HG02571 (cell line): ENCODE results near the gene LRRC47.

Experiments
- ATAC-seq: cut with Tn5 transposase; IDR thresholded peaks from one replicate; pipeline ENCODE4 v1.9.1; 2021; ENCODE audit warnings: mild to moderate bottlenecking, moderate library complexity; ENCODE audit not compliant: unreplicated experiment

Gene LRRC47

GRCh38 chr1:3787349-3787715, 9.0 kb downstream of the LRRC47 start:
- no peak for ATAC-seq

GRCh38 chr1:3786468-3787348, 9.6 kb downstream of the LRRC47 start:
- no peak for ATAC-seq

- ATAC-seq: no peak
Measured at GRCh38 chr1:3785456-3786157, 10.7 kb downstream of the LRRC47 start.

DNA sequence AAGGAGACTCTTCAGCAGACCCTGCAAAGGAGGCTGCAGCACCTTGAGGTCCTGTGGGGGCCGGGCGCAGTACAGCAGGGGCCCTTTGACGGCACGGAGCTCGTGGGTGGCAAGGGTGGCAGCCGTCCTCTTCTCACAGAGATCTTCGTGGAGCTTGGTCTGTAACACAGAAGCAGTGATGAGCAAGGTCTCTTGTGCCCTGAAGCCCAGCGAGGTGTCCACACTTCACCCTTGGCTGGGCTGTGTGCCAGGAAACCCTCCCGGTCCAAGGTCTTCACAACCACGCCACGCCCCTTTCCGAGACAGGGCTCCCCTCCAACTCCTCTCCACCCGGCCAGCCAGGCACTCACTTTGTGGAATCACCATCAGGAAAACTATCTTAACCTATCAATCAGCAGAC, 11.3 kb downstream of the LRRC47 start:
- ATAC-seq: no peak

DNA sequence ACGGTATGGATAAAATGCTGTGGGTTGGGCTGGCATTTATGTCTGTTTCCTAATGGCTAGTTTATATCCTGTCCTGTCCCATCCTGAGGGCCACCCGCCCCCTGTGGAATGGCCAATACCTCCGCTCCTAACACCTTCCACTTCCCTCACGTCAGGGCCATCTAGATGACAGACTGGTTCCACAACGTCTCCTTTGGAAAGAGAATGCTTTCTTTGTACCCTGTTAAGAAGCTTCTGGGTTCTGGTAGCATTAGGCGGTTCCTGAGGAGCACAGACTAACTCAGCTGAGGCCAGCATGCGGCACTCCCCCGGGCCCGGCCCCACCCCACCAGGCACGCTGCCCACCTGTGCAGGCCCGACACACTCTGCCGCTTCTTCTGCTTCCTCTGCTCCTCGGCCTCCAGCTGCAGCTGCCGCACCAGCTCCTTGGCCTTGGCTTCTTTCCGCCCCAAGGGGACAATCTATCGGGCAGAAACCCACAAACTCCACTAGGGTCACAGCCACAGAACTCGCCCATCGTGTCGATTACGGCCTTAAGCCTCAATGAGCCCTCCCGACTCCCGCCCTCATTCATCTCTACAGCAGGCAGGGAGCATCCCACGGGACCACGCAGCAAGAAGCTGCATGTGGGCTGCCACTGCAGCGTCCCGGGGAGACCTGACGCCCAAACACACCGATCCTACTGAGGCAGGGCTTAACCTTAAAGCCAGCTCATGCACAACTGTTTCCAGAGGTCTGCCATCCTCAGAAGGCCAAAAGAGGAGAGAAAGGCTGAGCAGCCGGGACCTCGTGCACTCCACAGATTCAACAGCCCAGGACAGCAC, 12.4 kb downstream of the LRRC47 start:
- ATAC-seq: no peak

- ATAC-seq: no peak
Measured at GRCh38 chr1:3780901-3781300, 15.4 kb downstream of the LRRC47 start.

GRCh38 chr1:3779912-3780416, 16.3 kb downstream of the LRRC47 start:
- ATAC-seq: no peak

DNA sequence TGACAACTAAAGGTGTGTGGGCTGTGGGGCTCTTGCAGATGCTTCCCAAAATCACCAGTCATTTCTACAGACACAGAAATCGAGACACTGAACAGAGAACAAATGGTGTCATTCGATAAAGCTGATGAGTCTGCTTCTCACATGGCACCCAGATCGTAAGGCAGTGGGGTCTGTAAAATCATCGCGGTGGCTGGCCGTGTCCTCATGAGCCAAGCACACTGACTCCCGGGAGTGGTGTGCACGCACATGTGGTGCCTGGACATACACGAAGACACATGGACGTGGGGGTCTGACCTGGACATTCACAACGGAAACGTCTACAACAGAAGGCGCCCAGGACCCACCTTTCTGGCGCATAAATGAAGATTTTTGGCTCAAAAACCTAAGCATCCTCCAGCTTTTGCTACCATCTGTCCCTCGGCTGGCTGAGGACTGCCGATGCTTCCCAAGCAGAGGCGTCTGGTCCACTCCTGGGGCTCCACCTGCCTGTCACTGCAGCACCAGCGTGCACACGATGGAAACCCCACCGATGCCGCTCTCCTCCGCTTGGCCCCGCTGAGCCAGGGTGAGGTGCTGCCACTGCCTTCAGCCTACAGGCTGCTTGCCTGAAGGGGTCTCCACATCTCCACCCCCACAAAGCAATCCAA, 16.9 kb downstream of the LRRC47 start:
- no peak for ATAC-seq

DNA sequence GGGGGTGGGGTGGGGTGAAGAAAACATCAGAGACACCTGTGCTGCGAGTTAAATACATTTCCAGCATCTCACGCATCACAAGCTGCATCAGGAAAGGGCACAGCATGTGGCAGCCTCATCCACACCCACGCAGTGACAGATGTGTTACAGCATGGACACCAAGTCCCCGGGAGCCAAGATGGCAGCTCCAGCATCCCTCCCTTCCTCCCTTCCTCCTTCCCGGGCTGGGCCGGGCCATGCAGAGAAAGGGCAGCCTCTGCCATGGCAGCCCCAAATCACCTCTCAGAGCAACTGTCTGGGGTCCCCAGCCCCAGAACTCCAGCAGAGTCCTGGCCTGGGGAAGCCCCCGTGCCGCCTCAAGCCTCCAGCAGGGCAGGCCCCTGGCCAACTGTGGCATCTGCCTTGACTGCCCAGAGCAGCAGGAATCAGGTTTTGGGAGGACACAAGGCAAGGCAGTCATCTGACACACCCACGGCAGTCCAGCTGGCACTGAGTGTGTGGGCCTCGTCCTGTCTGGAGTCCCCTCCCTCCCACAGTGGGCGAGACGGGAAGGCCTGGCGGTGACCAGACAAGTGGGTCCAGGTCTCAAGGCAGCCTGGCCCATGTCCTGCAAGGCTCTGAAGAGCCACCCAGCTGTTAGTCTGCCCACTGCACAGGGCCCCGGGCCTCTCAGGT, 17.6 kb downstream of the LRRC47 start:
- ATAC-seq: no peak

DNA sequence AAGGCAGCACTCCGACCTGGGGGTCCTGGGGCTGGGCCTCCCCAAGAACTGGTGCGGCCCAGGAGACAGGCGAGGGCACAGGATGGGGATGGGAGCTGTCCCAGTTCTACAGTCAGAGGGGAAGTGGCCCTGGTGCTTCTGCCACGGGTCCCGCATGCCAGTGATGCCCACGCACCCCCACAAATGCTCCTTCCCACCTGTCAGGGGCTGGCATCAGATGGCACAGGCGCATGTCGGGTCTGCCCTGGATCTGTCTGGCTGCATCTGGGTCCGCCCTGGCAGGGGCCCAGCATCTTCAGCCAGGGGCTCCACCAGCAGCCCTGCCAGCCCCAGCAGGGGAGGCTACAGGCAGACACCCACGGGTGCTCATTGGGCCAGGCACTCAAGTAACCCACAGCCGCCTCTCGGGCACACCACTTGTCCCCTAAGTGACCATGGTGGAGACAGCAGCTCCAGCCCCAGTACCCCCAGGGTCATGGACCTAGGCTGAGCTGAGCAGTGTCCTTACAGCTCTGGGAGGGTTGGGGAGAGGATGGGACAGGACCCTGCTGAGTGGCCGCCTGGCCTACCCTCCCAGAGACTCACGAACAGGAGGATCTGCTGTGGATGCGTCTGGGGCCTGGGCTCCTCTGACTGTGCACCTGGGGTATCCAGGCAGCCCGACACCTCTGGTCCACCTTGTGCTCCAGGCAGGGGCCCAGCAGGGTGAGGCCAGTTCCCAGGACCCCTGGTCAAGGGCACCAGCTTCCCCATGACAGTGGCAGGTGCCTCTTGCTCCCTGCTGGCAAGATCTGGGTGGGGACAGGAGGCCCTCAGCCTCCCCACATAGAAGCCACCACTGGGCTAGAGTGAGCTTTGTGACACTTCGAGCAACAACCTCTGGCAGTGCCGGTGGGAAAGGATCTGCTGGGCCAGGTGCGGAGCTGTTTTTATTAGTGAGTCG, 18.4 kb downstream of the LRRC47 start:
- no peak for ATAC-seq

GRCh38 chr1:3777078-3777547, 19.2 kb downstream of the LRRC47 start:
- no peak for ATAC-seq

DNA sequence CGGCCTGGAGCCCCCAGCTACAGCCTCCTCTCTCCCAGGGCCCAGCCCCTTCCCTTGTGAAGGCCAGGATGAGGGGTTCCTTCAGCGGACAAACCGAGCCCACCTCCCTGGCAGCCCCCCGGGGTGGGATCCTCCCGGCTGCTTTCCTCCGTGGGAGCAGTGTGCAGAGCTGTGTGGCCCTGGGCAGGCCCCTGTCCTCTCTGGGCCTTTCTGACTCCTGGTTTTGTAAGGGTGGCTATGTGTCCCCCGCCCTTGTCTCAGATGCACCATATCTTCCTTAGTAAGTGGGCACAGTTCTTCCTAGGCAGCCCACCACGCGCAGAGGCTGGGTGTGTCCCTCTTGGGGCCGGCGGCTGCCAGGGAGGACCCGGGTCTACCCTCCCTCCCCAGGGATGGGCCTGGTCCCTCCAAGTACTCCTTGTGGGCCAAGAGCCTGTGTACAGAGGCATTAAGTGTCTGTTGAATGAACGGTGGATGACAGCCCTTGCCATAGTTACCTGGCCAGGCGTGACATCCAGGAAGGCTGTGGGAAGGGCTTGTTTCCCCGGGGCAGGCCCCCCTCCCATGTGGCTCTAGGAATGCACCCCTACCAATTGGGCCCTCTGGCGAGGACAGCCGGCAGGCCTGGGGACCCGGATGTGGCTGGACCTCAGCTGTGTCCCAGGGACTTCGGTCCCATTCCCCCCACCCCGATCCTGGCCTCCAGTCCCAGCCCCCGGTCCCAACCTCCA, 19.9 kb downstream of the LRRC47 start:
- no peak for ATAC-seq

DNA sequence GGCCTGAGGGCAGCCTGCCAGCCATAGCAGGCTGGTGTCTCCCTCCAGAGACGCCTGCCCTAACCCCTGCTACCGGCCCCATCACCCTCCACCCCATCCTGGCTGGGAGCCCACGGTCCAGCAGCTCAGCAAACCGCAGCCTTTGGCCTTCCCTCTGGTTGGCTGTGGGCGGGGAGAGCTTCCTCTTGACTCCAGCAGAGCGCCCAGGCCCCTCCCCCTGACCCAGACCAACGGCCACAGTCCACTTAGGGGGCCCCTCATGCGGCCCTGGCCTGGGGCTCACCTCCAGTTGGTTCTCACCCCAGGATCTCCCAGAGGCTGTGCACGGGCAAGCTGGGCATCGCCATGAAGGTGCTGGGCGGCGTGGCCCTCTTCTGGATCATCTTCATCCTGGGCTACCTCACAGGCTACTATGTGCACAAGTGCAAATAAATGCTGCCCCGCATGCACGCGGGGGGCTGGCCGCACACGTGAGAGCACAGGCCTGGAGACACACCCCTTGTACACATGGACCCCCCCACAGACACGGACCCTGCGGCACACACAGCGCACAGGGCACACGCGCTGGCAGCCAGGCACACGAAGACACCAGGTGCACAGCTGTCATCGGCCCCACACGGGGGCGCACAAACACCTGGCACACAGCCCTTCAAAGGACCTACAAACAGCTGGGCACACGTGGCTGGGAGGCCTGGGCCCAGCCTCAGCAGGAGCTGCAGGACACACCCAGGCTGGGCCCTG, 20.6 kb downstream of the LRRC47 start:
- ATAC-seq: no peak

- ATAC-seq: no peak
Measured at GRCh38 chr1:3774946-3775489, 21.3 kb downstream of the LRRC47 start.

DNA sequence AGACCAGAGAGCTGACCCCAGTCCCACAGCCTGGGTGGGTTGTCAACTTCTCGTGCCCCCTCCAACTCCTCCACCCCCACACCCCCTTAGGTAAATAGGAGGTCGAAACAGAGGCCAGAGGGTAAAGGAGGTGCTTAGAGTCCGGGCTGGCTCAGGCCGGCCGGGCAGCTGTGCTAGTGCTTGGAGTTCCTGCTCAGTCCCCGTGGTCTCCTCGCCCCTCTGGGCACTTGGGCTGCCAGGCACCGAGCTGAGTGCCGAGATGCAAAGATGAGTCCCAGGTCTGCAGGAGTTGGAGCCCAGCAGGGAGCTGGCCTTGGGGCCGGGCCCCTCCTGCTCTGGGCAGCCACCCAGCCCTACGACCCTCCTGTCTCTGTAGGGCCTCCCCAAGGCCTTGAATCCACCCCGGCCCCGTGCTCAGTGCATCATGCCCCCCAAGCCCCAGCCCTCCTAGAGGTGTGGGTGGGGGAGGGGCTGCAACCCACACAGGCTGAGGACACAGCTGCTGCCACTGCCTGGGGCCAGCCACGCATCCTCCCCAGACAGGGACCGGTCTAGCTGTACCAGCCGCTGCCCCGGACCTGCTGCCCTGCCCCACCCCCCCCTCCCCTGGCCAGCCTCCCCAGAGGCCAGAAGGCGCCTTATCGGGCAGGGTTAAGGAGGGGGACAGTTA, 21.9 kb downstream of the LRRC47 start:
- ATAC-seq: no peak

GRCh38 chr1:3773572-3774275, 22.6 kb downstream of the LRRC47 start:
- ATAC-seq: no peak
